OCI-LY3 (cell line): ENCODE results near the gene COL4A1.

ENCODE experiments used
- EZH2phosphoT487 ChIP-seq: fragments of 200-600 bp; shearing (Covaris generic); IDR thresholded peaks from 2 replicates; pipeline ENCODE4 v1.6.1; 2018; ENCODE audit warnings: antibody characterized with exemption, mixed run types, low read depth
- TF ChIP-seq, protein P1 (sequence below): fragments of 200-600, 300-600 bp; sonication (generic); IDR thresholded peaks from 2 replicates; pipeline ENCODE4 v1.5.1; 2014; ENCODE audit warnings: antibody characterized with exemption, low read length, low read depth

DNA sequence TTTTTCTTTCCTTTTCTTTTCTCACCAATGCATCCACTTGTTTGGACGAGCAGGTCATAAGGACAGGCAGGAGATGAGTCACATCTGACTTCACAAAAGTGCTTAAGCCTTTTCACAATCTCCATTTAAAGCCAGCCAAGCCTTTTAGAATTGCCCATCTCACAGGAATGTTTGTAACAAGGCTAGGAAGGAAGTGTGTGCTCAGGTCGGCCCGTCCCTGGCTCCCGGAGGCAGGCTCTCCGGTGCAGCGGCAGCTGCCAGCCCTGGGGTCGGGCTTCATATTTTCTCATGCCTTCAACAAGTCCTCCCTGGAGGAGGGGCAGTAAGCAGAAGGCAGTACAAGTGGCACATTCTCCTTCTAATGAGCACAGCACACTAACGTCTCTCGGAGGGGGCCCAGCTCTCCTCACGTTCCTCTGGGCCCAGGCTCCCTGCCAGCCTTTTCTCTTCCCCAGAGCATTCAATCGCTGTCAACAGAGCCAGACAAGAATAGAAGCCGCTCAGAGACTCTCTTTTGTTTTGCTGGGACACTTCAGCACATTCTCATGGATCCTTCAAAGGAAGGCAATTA lies 180.5 kb downstream of the COL4A1 start:
- TF ChIP-seq, protein P1, sequence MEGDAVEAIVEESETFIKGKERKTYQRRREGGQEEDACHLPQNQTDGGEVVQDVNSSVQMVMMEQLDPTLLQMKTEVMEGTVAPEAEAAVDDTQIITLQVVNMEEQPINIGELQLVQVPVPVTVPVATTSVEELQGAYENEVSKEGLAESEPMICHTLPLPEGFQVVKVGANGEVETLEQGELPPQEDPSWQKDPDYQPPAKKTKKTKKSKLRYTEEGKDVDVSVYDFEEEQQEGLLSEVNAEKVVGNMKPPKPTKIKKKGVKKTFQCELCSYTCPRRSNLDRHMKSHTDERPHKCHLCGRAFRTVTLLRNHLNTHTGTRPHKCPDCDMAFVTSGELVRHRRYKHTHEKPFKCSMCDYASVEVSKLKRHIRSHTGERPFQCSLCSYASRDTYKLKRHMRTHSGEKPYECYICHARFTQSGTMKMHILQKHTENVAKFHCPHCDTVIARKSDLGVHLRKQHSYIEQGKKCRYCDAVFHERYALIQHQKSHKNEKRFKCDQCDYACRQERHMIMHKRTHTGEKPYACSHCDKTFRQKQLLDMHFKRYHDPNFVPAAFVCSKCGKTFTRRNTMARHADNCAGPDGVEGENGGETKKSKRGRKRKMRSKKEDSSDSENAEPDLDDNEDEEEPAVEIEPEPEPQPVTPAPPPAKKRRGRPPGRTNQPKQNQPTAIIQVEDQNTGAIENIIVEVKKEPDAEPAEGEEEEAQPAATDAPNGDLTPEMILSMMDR = no peak
- no peak for TF ChIP-seq EZH2phosphoT487
